B cell (primary cell): ENCODE results near the gene EFCAB8.

Experiments
- EZH2 ChIP-seq: IDR thresholded peaks from 2 replicates; pipeline ENCODE4 v1.6.1; 2012; ENCODE audit warnings: borderline replicate concordance, low read depth, mild to moderate bottlenecking, moderate library complexity, low read length; ENCODE audit not compliant: insufficient read depth, poor library complexity, severe bottlenecking
- TF ChIP-seq, protein P1 (sequence below): fragments of 200-600 bp; IDR thresholded peaks from one replicate; pipeline ENCODE4 v1.8.0; 2022; ENCODE audit warnings: antibody characterized with exemption, mild to moderate bottlenecking

DNA sequence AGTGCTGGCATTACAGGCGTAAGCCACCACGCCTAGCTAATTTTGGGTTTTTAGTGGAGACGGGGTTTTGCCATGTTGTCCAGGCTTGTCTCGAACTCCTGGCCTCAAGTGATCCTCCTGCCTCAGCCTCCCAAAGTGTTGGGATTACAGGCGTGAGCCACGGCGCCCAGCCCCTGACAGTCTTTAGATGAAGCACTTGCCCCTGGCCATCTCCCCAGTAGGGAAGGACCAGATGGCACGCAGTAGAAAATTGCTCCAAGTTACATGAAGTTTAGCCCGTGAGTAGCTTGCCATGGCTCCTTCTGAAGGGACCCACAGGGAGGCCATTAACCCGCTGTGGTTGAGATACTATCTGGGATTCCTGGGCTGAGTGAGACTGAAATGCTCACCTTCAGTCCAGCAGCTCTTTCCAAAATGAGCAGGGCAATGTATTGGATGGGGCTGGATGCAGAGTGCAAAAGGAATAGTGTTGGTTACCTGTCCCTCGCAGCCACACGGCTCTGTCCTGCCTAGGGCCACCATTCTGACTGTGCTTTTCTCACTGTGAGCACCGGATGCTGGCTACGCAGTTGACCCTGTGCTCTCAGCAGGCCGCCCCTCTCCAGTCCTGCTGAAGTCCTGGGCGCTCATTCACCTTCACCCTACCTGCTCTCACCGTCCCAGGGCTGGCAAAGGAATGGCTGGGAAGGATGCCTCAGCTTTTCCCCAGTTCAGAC lies 66.9 kb downstream of the EFCAB8 start:
- TF ChIP-seq, protein P1, sequence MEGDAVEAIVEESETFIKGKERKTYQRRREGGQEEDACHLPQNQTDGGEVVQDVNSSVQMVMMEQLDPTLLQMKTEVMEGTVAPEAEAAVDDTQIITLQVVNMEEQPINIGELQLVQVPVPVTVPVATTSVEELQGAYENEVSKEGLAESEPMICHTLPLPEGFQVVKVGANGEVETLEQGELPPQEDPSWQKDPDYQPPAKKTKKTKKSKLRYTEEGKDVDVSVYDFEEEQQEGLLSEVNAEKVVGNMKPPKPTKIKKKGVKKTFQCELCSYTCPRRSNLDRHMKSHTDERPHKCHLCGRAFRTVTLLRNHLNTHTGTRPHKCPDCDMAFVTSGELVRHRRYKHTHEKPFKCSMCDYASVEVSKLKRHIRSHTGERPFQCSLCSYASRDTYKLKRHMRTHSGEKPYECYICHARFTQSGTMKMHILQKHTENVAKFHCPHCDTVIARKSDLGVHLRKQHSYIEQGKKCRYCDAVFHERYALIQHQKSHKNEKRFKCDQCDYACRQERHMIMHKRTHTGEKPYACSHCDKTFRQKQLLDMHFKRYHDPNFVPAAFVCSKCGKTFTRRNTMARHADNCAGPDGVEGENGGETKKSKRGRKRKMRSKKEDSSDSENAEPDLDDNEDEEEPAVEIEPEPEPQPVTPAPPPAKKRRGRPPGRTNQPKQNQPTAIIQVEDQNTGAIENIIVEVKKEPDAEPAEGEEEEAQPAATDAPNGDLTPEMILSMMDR, result no peak
- no peak for TF ChIP-seq EZH2
